ENCODE results near the gene JMJD4. TPM values are rescaled to one million over a fixed set of nuclear protein-coding genes. Genes with fewer than 3 reads are reported as not detected.

JMJD4 gene
- total and polyA plus RNA-seq, 9 of the 15 experiments (the other 6 are each of a cell fraction or from before 2014, with no cell fraction given): 1.4 to 42.6 (median 29.2) TPM

DNA sequence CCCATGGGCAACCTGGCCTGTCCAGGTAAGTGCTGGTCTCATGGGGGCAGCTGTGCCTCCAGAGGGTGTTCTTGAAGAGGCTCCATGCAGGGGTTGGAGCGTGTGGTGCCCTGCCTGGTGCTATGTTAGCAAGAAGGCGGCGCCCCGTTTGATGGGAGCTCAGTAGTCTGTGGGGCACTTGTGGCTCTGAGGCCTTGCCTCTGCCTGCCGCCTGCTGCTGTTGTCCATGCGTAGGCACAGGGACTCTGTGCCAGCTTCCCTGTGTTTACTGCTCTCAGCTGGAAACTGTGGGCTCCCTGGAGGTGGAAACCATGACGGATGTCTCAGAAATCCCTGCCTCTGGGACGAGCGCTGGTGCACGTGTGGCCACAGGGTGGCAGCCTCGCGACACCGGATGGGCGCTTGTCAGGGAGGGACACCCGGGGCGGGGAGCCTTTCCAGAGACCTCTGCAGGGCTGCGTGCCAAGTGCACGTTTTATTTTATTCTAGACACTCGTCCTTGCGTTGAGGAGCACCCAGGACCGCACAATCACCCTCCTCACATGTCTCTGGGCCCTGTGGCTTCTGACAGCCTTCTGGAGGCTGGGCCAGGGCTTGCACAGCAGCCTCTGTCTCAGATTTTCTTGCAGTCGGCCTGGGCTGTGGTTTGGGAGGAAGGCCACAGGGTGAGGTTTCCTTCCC lies 27.3 kb upstream of the JMJD4 start (continued):
- no peak for TF ChIP-seq PHTF2 (CRISPR knock-in tag; IDR thresholded peaks at IDR 0.05)
- no peak for TF ChIP-seq CBFA2T3 (IDR thresholded peaks at IDR 0.05)
- no peak for TF ChIP-seq HNRNPH1 (optimal IDR thresholded peaks at IDR 0.05; ENCODE audit: low read depth, low read length)
- no peak for TF ChIP-seq ZNF354B (CRISPR knock-in tag; IDR thresholded peaks at IDR 0.05)
- no peak for TF ChIP-seq NRF1 (conservative IDR thresholded peaks at IDR 0.05 in 1 of 2, IDR thresholded peaks at IDR 0.05 in 1 of 2)
- TF ChIP-seq, protein P1, sequence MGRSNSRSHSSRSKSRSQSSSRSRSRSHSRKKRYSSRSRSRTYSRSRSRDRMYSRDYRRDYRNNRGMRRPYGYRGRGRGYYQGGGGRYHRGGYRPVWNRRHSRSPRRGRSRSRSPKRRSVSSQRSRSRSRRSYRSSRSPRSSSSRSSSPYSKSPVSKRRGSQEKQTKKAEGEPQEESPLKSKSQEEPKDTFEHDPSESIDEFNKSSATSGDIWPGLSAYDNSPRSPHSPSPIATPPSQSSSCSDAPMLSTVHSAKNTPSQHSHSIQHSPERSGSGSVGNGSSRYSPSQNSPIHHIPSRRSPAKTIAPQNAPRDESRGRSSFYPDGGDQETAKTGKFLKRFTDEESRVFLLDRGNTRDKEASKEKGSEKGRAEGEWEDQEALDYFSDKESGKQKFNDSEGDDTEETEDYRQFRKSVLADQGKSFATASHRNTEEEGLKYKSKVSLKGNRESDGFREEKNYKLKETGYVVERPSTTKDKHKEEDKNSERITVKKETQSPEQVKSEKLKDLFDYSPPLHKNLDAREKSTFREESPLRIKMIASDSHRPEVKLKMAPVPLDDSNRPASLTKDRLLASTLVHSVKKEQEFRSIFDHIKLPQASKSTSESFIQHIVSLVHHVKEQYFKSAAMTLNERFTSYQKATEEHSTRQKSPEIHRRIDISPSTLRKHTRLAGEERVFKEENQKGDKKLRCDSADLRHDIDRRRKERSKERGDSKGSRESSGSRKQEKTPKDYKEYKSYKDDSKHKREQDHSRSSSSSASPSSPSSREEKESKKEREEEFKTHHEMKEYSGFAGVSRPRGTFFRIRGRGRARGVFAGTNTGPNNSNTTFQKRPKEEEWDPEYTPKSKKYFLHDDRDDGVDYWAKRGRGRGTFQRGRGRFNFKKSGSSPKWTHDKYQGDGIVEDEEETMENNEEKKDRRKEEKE (IDR thresholded peaks at IDR 0.05; ENCODE audit: borderline replicate concordance in 1 of 2, control insufficient read depth in 1 of 2, low read depth in 2 of 2, low read length in 1 of 2): no peak
- TF ChIP-seq ZSCAN29 (IDR thresholded peaks at IDR 0.05): no peak
- no peak for TF ChIP-seq EZH2 (IDR thresholded peaks at IDR 0.05; ENCODE audit: borderline replicate concordance, low read depth, low read length)
- TF ChIP-seq TAF1 (IDR thresholded peaks at IDR 0.05; ENCODE audit: control insufficient read depth, extremely low read depth, insufficient read depth, low read length, severe bottlenecking): no peak
- TF ChIP-seq ZFP36 (IDR thresholded peaks at IDR 0.05; ENCODE audit: low read depth, low read length, partially characterized antibody): peak; percentile 83
- no peak for TF ChIP-seq ZNF133 (CRISPR knock-in tag; IDR thresholded peaks at IDR 0.05)
- TF ChIP-seq, protein P2, sequence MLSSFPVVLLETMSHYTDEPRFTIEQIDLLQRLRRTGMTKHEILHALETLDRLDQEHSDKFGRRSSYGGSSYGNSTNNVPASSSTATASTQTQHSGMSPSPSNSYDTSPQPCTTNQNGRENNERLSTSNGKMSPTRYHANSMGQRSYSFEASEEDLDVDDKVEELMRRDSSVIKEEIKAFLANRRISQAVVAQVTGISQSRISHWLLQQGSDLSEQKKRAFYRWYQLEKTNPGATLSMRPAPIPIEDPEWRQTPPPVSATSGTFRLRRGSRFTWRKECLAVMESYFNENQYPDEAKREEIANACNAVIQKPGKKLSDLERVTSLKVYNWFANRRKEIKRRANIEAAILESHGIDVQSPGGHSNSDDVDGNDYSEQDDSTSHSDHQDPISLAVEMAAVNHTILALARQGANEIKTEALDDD (IDR thresholded peaks at IDR 0.05): no peak
- TF ChIP-seq, protein P3, sequence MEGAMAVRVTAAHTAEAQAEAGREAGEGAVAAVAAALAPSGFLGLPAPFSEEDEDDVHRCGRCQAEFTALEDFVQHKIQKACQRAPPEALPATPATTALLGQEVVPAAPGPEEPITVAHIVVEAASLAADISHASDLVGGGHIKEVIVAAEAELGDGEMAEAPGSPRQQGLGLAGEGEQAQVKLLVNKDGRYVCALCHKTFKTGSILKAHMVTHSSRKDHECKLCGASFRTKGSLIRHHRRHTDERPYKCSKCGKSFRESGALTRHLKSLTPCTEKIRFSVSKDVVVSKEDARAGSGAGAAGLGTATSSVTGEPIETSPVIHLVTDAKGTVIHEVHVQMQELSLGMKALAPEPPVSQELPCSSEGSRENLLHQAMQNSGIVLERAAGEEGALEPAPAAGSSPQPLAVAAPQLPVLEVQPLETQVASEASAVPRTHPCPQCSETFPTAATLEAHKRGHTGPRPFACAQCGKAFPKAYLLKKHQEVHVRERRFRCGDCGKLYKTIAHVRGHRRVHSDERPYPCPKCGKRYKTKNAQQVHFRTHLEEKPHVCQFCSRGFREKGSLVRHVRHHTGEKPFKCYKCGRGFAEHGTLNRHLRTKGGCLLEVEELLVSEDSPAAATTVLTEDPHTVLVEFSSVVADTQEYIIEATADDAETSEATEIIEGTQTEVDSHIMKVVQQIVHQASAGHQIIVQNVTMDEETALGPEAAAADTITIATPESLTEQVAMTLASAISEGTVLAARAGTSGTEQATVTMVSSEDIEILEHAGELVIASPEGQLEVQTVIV (CRISPR knock-in tag; IDR thresholded peaks at IDR 0.05; ENCODE audit: borderline replicate concordance): no peak
- no peak for TF ChIP-seq ZNF695 (CRISPR knock-in tag; IDR thresholded peaks at IDR 0.05)
- no peak for TF ChIP-seq OTX1 (CRISPR knock-in tag; IDR thresholded peaks at IDR 0.05)
- no peak for TF ChIP-seq NEUROD1 (IDR thresholded peaks at IDR 0.05; ENCODE audit: borderline replicate concordance, low read depth, low read length, partially characterized antibody)
- no peak for TF ChIP-seq TAL1 (IDR thresholded peaks at IDR 0.05)
- TF ChIP-seq DNMT1 (IDR thresholded peaks at IDR 0.05): no peak
- no peak for TF ChIP-seq ZNF445 (CRISPR knock-in tag; IDR thresholded peaks at IDR 0.05; ENCODE audit: low read depth)
- TF ChIP-seq GTF2B (IDR thresholded peaks at IDR 0.05; ENCODE audit: extremely low read depth, insufficient read length): no peak
- TF ChIP-seq ZNF444 (CRISPR knock-in tag; IDR thresholded peaks at IDR 0.05): no peak
